A673 (cell line): Measurements from ENCODE around the gene SEPTIN1.

Experiments used
- CTCF ChIP-seq: fragments of 300-800, 200-600 bp; sonication (generic); conservative IDR thresholded peaks from 2 replicates; pipeline ENCODE4 v1.5.1; 2017; ENCODE audit warnings: low read depth, mild to moderate bottlenecking, antibody characterized with exemption, low read length, moderate library complexity, mixed read lengths
- EZH2 ChIP-seq: fragments of 200-600 bp; sonication (generic); IDR thresholded peaks from 2 replicates; pipeline ENCODE4 v1.6.1; 2017; ENCODE audit warnings: borderline replicate concordance, low read depth, mild to moderate bottlenecking, mixed read lengths, antibody characterized with exemption, low read length; ENCODE audit not compliant: poor library complexity, severe bottlenecking

GRCh38 chr16:30369938-30370455 lies 12.4 kb downstream of the SEPTIN1 start:
- TF ChIP-seq EZH2 (no peak), CTCF (no peak)
